HFFc6 (cell line): ENCODE measurements around the gene PDZRN3. TPM values are rescaled to one million over a fixed set of nuclear protein-coding genes. Genes with fewer than 3 reads are reported as not detected.

Experiments
- DNase-seq: peaks from one replicate; pipeline ENCODE4 v3.0.0-alpha.2; 2018
- H3K27ac Mint-ChIP-seq: 2 replicates; pipeline ENCODE4 v1.8.0; 2020; ENCODE audit warnings: mild to moderate bottlenecking, mixed read lengths
- H3K27me3 Mint-ChIP-seq: 2 replicates; pipeline ENCODE4 v1.8.0; 2021; ENCODE audit warnings: mild to moderate bottlenecking, moderate library complexity, mixed read lengths; ENCODE audit not compliant: insufficient read depth
- H3K36me3 Mint-ChIP-seq: 2 replicates; pipeline ENCODE4 v1.8.0; 2021; ENCODE audit warnings: low read depth, mixed read lengths
- H3K4me1 Mint-ChIP-seq: 2 replicates; pipeline ENCODE4 v1.8.0; 2020; ENCODE audit warnings: low read depth, mixed read lengths
- H3K4me3 Mint-ChIP-seq: 2 replicates; pipeline ENCODE4 v1.8.0; 2020; ENCODE audit warnings: mild to moderate bottlenecking, moderate library complexity, mixed read lengths
- H3K9me3 Mint-ChIP-seq: 2 replicates; pipeline ENCODE4 v1.8.0; 2020; ENCODE audit warnings: mild to moderate bottlenecking, mixed read lengths
- total RNA-seq, 6 experiments: library from RNA; stranded (reverse); fragmentation: NEBNext Ultra II Directional; extraction: Animal tissue kit (Norgen Biotek cat#: 25700); gene quantifications; 2 replicates in 1 of 6; 3 replicates in 5 of 6; pipeline ENCODE4 v1.2.3, GENCODE V29; 2021
- TF ChIP-seq, protein P1 (sequence below): fragments of 200-600 bp; sonication (generic); IDR thresholded peaks from 2 replicates; pipeline ENCODE4 v1.5.0; 2021; ENCODE audit warnings: antibody characterized with exemption, mild to moderate bottlenecking

Gene PDZRN3
- total RNA-seq, 6 experiments from 2014 or later = 15.1 to 18.5 (median 16.7) TPM

DNA sequence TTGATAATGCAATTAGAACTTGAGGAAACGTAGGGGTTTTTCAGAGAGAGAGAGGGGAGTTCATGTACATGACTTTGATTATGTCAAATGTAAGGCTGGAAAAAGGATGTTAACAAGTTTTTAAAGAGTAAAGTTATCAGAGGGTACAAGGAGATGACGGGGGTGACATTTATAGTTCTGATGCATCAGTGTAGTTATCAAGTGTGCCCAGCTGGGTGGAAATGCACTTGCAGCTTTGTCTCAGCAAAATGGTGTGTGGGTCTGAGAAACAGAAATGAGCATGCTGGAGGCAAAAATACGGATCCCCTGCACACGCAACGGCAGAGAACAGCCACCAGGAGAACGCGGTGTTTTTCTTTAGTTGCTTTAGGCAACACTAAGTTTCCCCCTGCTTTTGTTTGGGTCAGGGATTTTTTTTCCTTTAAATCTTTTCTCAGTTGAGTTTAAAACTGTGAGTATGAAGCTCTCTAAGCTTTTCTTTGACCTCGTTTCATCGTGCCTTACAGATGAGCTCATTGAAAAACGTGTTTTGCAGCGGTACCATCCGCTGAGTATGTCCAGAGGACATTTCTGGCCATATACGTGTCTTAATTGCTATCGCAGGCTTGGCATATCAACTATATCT lies 205.4 kb downstream of the PDZRN3 start:
- Mint-ChIP-seq H3K36me3 (peaks cover 7% of the 10 kb centered on the region), H3K27me3 (no peaks in the 10 kb centered on the region; the same call in 1 of the 2 replicates), H3K4me3 (peak overlapping the region; percentile 85), H3K4me1 (peaks cover 55% of the 10 kb centered on the region), H3K27ac (peak overlapping the region; percentile 93), H3K9me3 (peaks cover 6% of the 10 kb centered on the region)
- TF ChIP-seq, protein P1, sequence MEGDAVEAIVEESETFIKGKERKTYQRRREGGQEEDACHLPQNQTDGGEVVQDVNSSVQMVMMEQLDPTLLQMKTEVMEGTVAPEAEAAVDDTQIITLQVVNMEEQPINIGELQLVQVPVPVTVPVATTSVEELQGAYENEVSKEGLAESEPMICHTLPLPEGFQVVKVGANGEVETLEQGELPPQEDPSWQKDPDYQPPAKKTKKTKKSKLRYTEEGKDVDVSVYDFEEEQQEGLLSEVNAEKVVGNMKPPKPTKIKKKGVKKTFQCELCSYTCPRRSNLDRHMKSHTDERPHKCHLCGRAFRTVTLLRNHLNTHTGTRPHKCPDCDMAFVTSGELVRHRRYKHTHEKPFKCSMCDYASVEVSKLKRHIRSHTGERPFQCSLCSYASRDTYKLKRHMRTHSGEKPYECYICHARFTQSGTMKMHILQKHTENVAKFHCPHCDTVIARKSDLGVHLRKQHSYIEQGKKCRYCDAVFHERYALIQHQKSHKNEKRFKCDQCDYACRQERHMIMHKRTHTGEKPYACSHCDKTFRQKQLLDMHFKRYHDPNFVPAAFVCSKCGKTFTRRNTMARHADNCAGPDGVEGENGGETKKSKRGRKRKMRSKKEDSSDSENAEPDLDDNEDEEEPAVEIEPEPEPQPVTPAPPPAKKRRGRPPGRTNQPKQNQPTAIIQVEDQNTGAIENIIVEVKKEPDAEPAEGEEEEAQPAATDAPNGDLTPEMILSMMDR = peak; percentile 69
- DNase-seq = peak; percentile 90

DNA sequence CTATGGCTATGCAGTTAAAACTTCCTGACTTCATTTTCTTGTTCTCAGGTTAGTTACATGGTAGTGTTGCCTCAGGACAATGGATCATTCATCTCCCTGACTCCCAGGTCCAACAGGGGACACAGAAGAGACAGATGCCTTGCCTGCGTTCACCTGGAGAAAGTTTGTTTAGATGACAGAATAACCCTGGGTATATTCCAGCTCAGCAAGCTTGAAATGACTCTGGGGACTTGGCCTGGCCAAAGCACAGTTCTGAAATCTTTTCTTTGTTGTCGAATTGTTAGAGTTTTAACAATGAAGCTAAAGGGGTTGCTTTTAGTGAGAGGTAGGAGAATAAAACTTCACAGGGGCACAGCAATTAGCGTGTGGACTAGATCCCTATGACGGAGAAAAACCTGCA lies 206.1 kb downstream of the PDZRN3 start:
- H3K9me3 Mint-ChIP-seq = peaks cover 6% of the 10 kb centered on the region
- TF ChIP-seq, protein P1 = no peak
- H3K36me3 Mint-ChIP-seq = peaks cover 7% of the 10 kb centered on the region
- peaks cover 55% of the 10 kb centered on the region for H3K4me1 Mint-ChIP-seq
- DNase-seq = no peak
- H3K4me3 Mint-ChIP-seq = peak overlapping the region; percentile 85
- H3K27ac Mint-ChIP-seq = peak overlapping the region; percentile 93
- H3K27me3 Mint-ChIP-seq = no peaks in the 10 kb centered on the region; the same call in 1 of the 2 replicates

DNA sequence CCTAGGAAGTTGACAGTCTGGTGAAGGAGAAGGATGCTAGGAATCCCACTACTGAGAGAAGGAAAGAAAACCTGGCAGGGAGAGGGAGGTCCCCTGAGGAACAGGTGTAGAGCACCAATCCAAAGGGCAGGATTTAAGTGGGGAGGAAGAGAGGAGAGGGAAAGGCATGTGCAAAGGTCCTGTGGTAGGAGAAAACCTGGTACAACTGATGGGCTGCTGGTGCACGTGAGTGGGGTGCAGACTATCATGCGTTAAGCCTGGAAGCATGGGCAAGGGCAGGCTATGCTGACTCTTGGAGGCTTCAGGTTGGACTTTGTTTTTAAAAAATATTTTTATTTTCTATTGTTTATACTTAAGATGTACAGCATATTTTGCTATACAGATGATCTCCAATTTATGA lies 209.6 kb downstream of the PDZRN3 start:
- Mint-ChIP-seq H3K27ac (no peak overlapping the region; the same call in 1 of the 2 replicates), H3K9me3 (no peaks in the 10 kb centered on the region), H3K4me3 (no peak overlapping the region), H3K4me1 (peaks cover 49% of the 10 kb centered on the region), H3K27me3 (no peaks in the 10 kb centered on the region; the same call in 1 of the 2 replicates), H3K36me3 (peaks cover 4% of the 10 kb centered on the region; the same call in 1 of the 2 replicates)
- no peak for DNase-seq
- TF ChIP-seq, protein P1 = no peak

DNA sequence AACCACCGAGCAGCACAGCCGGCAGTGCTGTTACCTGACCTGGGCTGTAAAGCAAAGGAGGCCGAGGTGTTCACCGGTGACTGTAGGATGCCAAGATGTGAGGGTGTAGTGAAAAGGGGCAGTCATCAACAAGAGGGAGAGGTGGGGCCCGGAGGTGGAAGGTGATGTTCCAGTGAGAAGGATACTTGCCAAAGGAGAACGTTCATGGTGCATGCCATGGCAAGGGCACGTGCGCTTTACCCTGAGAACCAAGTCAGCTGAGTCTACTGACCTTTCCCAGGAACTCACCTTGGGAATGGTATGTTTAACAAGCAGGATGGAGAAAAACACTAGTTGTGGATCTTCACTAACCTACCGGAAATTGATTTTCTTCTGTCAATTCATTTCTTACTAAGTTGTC lies 211.1 kb downstream of the PDZRN3 start:
- H3K9me3 Mint-ChIP-seq = no peaks in the 10 kb centered on the region
- DNase-seq = no peak
- H3K27me3 Mint-ChIP-seq = no peaks in the 10 kb centered on the region; the same call in 1 of the 2 replicates
- peaks cover 49% of the 10 kb centered on the region for H3K4me1 Mint-ChIP-seq
- H3K4me3 Mint-ChIP-seq = no peak overlapping the region
- TF ChIP-seq, protein P1 = no peak
- H3K27ac Mint-ChIP-seq = no peak overlapping the region
- H3K36me3 Mint-ChIP-seq = peaks cover 4% of the 10 kb centered on the region; the same call in 1 of the 2 replicates

DNA sequence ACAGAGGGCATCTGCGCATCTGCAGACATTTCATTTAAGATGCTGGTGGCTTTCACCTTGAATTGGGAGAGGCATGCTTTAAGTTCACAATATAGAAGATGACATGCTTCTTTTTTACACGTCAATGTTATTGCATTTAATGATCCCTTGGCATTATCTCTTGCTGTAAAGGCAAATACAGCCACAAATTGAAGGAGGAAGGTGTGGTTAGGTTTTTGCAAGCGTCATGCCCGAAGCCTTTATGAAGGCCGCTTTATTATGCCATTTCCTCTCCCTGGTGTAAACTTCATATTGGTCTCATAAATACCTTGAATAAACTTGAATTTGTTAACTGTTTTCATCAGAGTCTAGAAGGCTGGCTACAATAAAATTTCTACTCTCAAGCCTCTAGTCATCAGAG lies 212.7 kb downstream of the PDZRN3 start:
- no peaks in the 10 kb centered on the region; the same call in 1 of the 2 replicates for H3K27me3 Mint-ChIP-seq
- H3K27ac Mint-ChIP-seq = no peak overlapping the region
- H3K4me1 Mint-ChIP-seq = peaks cover 49% of the 10 kb centered on the region
- no peak overlapping the region for H3K4me3 Mint-ChIP-seq
- DNase-seq = no peak
- H3K36me3 Mint-ChIP-seq = peaks cover 4% of the 10 kb centered on the region; the same call in 1 of the 2 replicates
- TF ChIP-seq, protein P1 = no peak
- no peaks in the 10 kb centered on the region for H3K9me3 Mint-ChIP-seq
